HG02852 (cell line): ENCODE data around the gene KIF5A.
A peak's percentile ranks its signal among the peaks of the same experiment; 100 is the strongest.

Source experiments
- ATAC-seq: cut with Tn5 transposase; IDR thresholded peaks from one replicate; pipeline ENCODE4 v1.9.1; 2021; ENCODE audit warnings: mild to moderate bottlenecking, moderate library complexity; ENCODE audit not compliant: unreplicated experiment

KIF5A gene

GRCh38 chr12:57604992-57605810 lies 55.4 kb downstream of the KIF5A start:
- ATAC-seq, result peak; percentile 43

- no peak for ATAC-seq
These were observed 56.0 kb downstream of the KIF5A start for GRCh38 chr12:57605811-57606311.

DNA sequence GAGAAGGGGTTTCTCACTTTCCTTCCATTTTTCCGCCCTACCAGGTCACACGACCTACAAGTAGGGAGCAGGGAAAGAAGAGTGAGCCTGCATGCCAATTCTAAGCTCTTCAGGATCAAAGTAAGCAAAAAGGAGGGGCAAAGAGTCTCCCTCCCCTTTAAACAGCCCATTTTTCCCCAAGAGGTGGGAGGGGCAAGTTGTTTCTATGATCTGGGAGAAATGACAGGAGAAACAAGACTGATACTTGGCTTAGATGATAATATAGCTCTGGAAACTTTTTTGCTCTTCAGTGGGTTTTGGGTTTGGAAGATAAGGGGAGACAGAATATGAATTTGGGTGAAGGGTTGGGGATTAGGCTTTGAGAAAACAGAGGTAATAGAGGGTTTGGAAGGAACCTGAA lies 56.6 kb downstream of the KIF5A start:
- ATAC-seq, result no peak

GRCh38 chr12:57606821-57607220 lies 57.0 kb downstream of the KIF5A start:
- no peak for ATAC-seq

- no peak for ATAC-seq
These were observed 58.3 kb downstream of the KIF5A start for GRCh38 chr12:57607958-57608663.

DNA sequence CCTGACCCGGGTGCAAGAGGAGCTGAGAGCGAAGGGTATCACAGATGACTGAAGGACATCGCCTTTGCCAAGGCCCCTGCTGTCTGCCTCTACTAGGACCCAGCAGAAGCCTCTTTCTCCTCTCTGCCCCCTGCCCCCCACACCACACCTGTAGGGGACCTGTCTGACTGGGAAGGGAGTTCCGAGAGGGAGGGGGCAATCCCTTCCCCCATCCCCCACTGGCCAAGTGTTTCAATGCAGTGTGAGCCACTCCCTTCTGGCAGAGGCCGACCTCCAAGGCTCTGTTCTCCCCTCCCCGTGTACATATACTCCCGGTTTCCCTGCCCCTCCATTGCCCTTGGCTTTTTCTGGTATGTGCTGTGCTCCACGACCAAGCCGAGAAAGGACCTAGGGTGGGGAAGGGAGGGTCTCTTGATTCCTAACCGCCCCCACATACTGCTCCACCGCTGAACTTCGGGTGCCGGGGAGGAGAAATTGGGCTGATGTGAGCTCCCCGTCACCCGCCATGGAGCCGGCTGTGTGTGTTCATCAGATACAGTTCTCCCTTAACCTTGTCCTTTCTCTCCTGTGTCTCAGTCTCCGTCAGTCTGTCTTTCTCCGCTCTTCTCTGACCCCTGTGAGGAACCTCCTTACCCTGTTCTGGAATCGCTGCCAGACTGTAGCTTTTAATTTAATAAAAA lies 59.4 kb downstream of the KIF5A start:
- no peak for ATAC-seq

DNA sequence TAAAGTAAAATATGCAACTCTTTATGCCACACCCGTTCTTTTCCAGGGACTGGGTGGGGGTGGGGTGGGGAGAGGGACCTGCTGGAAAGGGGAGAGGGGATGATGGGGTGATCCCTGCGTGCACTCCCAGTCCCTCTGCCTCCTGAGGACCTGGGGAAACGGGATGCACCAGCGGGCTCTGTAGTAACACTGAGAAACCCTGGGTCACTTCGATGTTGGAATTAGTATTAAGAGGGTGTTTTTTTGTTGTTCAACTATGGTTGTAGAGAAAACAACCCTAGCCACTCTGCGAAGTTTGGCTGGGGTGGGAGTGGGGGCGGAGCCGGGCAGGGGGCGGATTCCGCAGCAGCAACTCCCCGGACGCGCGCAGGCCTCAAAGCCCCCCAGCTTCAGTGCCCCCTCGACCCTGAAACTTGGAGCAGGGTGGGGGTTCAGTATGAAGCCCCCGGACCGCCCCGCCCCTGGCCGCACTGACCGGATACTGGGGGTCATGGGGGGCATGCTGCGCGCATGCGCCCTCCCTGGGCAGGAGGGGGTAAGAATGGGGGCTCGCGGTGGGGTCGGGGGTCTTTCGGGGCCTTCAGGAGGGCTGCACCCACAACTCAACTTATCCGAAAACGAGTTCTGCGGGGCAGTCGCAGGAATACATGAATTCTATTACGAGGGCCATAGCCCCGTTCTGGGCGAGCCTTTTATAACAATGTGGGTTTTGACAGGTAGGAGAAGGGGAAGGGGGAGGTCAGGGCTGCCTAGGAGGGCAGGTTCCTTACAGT lies 60.1 kb downstream of the KIF5A start:
- ATAC-seq, result no peak

GRCh38 chr12:57610554-57611107 lies 60.8 kb downstream of the KIF5A start:
- no peak for ATAC-seq

- peak; percentile 48 for ATAC-seq
These were observed 61.4 kb downstream of the KIF5A start, which contains the start of gene ARHGEF25 for GRCh38 chr12:57611108-57611826. Gene ARHGEF25 (plus strand): TSS chr12:57611435. CDS start chr12:57611895, 460 bp downstream.

- ATAC-seq, result no peak
These were observed 62.2 kb downstream of the KIF5A start for GRCh38 chr12:57611827-57612710.

GRCh38 chr12:57612711-57613426 lies 63.0 kb downstream of the KIF5A start:
- ATAC-seq, result no peak

- no peak for ATAC-seq
These were observed 63.7 kb downstream of the KIF5A start for GRCh38 chr12:57613427-57614109.

- peak; percentile 50 for ATAC-seq
These were observed 64.5 kb downstream of the KIF5A start for GRCh38 chr12:57614178-57614947.

DNA sequence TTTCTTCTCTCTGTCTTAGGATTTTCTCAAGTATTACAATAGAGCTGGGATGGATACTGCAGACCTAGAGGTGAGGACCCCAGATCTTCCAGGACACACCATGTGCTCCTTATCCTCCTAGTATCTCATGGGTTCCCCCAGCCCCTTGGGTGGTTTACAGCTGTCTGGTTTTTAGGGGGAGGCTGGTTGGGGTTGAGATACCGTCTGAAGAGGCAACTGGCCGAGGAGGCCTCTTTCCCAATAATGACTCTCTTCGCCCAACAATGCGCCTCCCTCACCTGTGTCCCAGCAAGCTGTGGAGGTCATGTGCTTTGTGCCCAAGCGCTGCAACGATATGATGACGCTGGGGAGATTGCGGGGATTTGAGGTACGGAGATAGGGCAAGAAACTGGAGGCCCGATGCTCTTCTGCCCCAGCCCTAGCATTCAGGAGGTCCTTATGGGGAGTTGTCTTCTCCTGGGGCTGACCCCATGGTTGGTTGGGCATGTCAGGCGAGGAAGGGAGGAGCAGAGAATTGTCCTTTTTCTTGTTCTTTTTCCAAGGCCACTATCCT lies 65.2 kb downstream of the KIF5A start:
- ATAC-seq, result no peak

- ATAC-seq, result no peak
These were observed 65.8 kb downstream of the KIF5A start for GRCh38 chr12:57615637-57616036.

- no peak for ATAC-seq
These were observed 66.7 kb downstream of the KIF5A start for GRCh38 chr12:57616383-57617101.
